ENCODE data around the gene NME8.

GRCh38 chr7:37825038-37825437 lies 23.4 kb upstream of the NME8 start:
- TF ChIP-seq CTCF (conservative IDR thresholded peaks at IDR 0.05; ENCODE audit: low read depth, low read length): no peak
- no peak for TF ChIP-seq EZH2 (IDR thresholded peaks at IDR 0.05; ENCODE audit: borderline replicate concordance, low read depth, low read length, poor library complexity, severe bottlenecking)
